Measurements from ENCODE around the gene ATG7. TPM values are rescaled to one million over a fixed set of nuclear protein-coding genes. Genes with fewer than 3 reads are reported as not detected.
A peak's percentile ranks its signal among the peaks of the same experiment; 100 is the strongest.
"Not testable (repeated sequence)": the region's sequence is repeated elsewhere in the genome, so short reads cannot be mapped to it uniquely, and the experiment has no call there.

Gene ATG7
- total and polyA plus RNA-seq, 4 experiments from 2014 or later = 16.9 to 32.8 (median 27.8) TPM

GRCh38 chr3:11570789-11571495 is 298.7 kb downstream of the ATG7 start:
- Histone ChIP-seq H3K4me1 (ENCODE audit: insufficient read depth, low read length) (no peaks in the 10 kb centered on the region), H3K4me3 (ENCODE audit: low read length in 2 of 2) (no peak overlapping the region), H3K27ac (ENCODE audit: low read depth, low read length) (no peak overlapping the region), H3K9me3 (ENCODE audit: control insufficient read depth in 1 of 2, low read length in 2 of 2) (no peaks in the 10 kb centered on the region), H3K27me3 (ENCODE audit: insufficient read depth, low read length) (no peaks in the 10 kb centered on the region), H3K36me3 (ENCODE audit: insufficient read depth, low read length) (no peaks in the 10 kb centered on the region)
- Mint-ChIP-seq H3K4me1 (peaks cover 0 to 8% (median 5%) of the 10 kb centered on the region in 4 donors), H3K9me3 (no peaks in the 10 kb centered on the region), H3K4me3 (no peak overlapping the region), H3K36me3 (peaks cover 17 to 28% of the 10 kb centered on the region in 2 donors), H3K27me3 (no peaks in the 10 kb centered on the region), H3K27ac (peak overlapping the region in 5 of 7 donors; percentile 37 to 87 (median 73))
- POLR2A ChIA-PET (ENCODE audit: partially characterized antibody) = no interaction called here
- intact Hi-C loops (cut with micrococcal nuclease) = no loop called here
- no peak for DNase-seq
- CTCF ChIA-PET (ENCODE audit: partially characterized antibody) = interaction anchor here (1.2 kb wide), 1 partner anchor 73 kb away, joined by 3 read pairs; the partner anchor contains the start of gene VGLL4

- POLR2A ChIA-PET (ENCODE audit: partially characterized antibody) = not testable (repeated sequence)
Measured at GRCh38 chr3:11572660-11573059, 300.5 kb downstream of the ATG7 start.

GRCh38 chr3:11574981-11575669 is 302.9 kb downstream of the ATG7 start:
- H3K4me1 ChIP-seq (ENCODE audit: insufficient read depth, low read length) = no peaks in the 10 kb centered on the region
- peak overlapping the region in 1 of 7 donors; percentile 69 for H3K27ac Mint-ChIP-seq

More at GRCh38 chr3:11572660-11573059, 300.5 kb downstream of the ATG7 start:
- H3K9me3 ChIP-seq (ENCODE audit: control insufficient read depth in 1 of 2, low read length in 2 of 2); H3K4me1 Mint-ChIP-seq; H3K27me3 Mint-ChIP-seq; H3K9me3 Mint-ChIP-seq; H3K4me3 ChIP-seq (ENCODE audit: low read length in 2 of 2); H3K4me3 Mint-ChIP-seq; H3K4me1 ChIP-seq (ENCODE audit: insufficient read depth, low read length); H3K27ac ChIP-seq (ENCODE audit: low read depth, low read length); DNase-seq; intact Hi-C loops (cut with micrococcal nuclease); CTCF ChIA-PET (ENCODE audit: partially characterized antibody); H3K27me3 ChIP-seq (ENCODE audit: insufficient read depth, low read length); H3K36me3 ChIP-seq (ENCODE audit: insufficient read depth, low read length): not testable (repeated sequence)
- peaks cover 10 to 24% of the 10 kb centered on the region in 2 donors for H3K36me3 Mint-ChIP-seq
- peak overlapping the region in 3 of 7 donors; percentile 42 to 60 (median 43) for H3K27ac Mint-ChIP-seq

GRCh38 chr3:11575677-11576076 is 303.5 kb downstream of the ATG7 start:
- no peak overlapping the region for H3K27ac ChIP-seq (ENCODE audit: low read depth, low read length)
- no peak overlapping the region for H3K4me3 Mint-ChIP-seq
- H3K36me3 Mint-ChIP-seq = peaks cover 10 to 24% of the 10 kb centered on the region in 2 donors
- H3K27ac Mint-ChIP-seq = peak overlapping the region in 1 of 7 donors; percentile 69
- intact Hi-C loops (cut with micrococcal nuclease) = no loop called here
- no peaks in the 10 kb centered on the region for H3K27me3 Mint-ChIP-seq
- no peak overlapping the region for H3K4me3 ChIP-seq (ENCODE audit: low read length in 2 of 2)
- H3K36me3 ChIP-seq (ENCODE audit: insufficient read depth, low read length) = no peaks in the 10 kb centered on the region
- no peaks in the 10 kb centered on the region for H3K4me1 ChIP-seq (ENCODE audit: insufficient read depth, low read length)
- no peaks in the 10 kb centered on the region for H3K9me3 Mint-ChIP-seq
- no peaks in the 10 kb centered on the region for H3K9me3 ChIP-seq (ENCODE audit: control insufficient read depth in 1 of 2, low read length in 2 of 2)
- no peaks in the 10 kb centered on the region for H3K27me3 ChIP-seq (ENCODE audit: insufficient read depth, low read length)
- DNase-seq = no peak
- ChIA-PET POLR2A (ENCODE audit: partially characterized antibody) (no interaction called here), CTCF (ENCODE audit: partially characterized antibody) (no interaction called here)
- peaks cover 10 to 15% (median 11%) of the 10 kb centered on the region in 4 donors for H3K4me1 Mint-ChIP-seq

More at GRCh38 chr3:11574981-11575669, 302.9 kb downstream of the ATG7 start:
- Mint-ChIP-seq H3K27me3 (no peaks in the 10 kb centered on the region), H3K4me3 (no peak overlapping the region), H3K4me1 (peaks cover 10 to 12% (median 11%) of the 10 kb centered on the region in 4 donors), H3K9me3 (no peaks in the 10 kb centered on the region), H3K36me3 (peaks cover 10 to 24% of the 10 kb centered on the region in 2 donors)
- intact Hi-C loops (cut with micrococcal nuclease) = no loop called here
- Histone ChIP-seq H3K4me3 (ENCODE audit: low read length in 2 of 2) (no peak overlapping the region), H3K27me3 (ENCODE audit: insufficient read depth, low read length) (no peaks in the 10 kb centered on the region), H3K36me3 (ENCODE audit: insufficient read depth, low read length) (no peaks in the 10 kb centered on the region), H3K27ac (ENCODE audit: low read depth, low read length) (no peak overlapping the region), H3K9me3 (ENCODE audit: control insufficient read depth in 1 of 2, low read length in 2 of 2) (no peaks in the 10 kb centered on the region)
- DNase-seq = no peak
- POLR2A ChIA-PET (ENCODE audit: partially characterized antibody) = no interaction called here
- CTCF ChIA-PET (ENCODE audit: partially characterized antibody) = no interaction called here

- Histone ChIP-seq H3K36me3 (ENCODE audit: insufficient read depth, low read length) (no peaks in the 10 kb centered on the region), H3K27me3 (ENCODE audit: insufficient read depth, low read length) (no peaks in the 10 kb centered on the region), H3K27ac (ENCODE audit: low read depth, low read length) (no peak overlapping the region), H3K4me3 (ENCODE audit: low read length in 2 of 2) (no peak overlapping the region), H3K4me1 (ENCODE audit: insufficient read depth, low read length) (no peaks in the 10 kb centered on the region), H3K9me3 (ENCODE audit: control insufficient read depth in 1 of 2, low read length in 2 of 2) (no peaks in the 10 kb centered on the region)
- ChIA-PET POLR2A (ENCODE audit: partially characterized antibody) (no interaction called here), CTCF (ENCODE audit: partially characterized antibody) (no interaction called here)
- Mint-ChIP-seq H3K27me3 (no peaks in the 10 kb centered on the region), H3K9me3 (no peaks in the 10 kb centered on the region), H3K36me3 (peaks cover 10 to 21% of the 10 kb centered on the region in 2 donors), H3K27ac (peak overlapping the region in 4 of 7 donors; percentile 47 to 74 (median 58)), H3K4me3 (no peak overlapping the region), H3K4me1 (peaks cover 8 to 15% (median 13%) of the 10 kb centered on the region in 4 donors)
- DNase-seq = no peak
- intact Hi-C loops (cut with micrococcal nuclease) = no loop called here
Measured at GRCh38 chr3:11576453-11576852, 304.3 kb downstream of the ATG7 start.

- Mint-ChIP-seq H3K4me1 (peaks cover 13 to 27% (median 21%) of the 10 kb centered on the region in 4 donors), H3K27ac (peak overlapping the region in 3 of 7 donors; percentile 10 to 32 (median 28)), H3K9me3 (peaks cover 0 to 1% (median 0%) of the 10 kb centered on the region in 8 donors), H3K4me3 (no peak overlapping the region), H3K27me3 (no peaks in the 10 kb centered on the region), H3K36me3 (peaks cover 10 to 23% of the 10 kb centered on the region in 2 donors)
- H3K36me3 ChIP-seq (ENCODE audit: insufficient read depth, low read length) = no peaks in the 10 kb centered on the region
- DNase-seq = no peak
- no peaks in the 10 kb centered on the region for H3K27me3 ChIP-seq (ENCODE audit: insufficient read depth, low read length)
- intact Hi-C loops (cut with micrococcal nuclease) = no loop called here
- H3K27ac ChIP-seq (ENCODE audit: low read depth, low read length) = no peak overlapping the region
- no peak overlapping the region for H3K4me3 ChIP-seq (ENCODE audit: low read length in 2 of 2)
- CTCF ChIA-PET (ENCODE audit: partially characterized antibody) = no interaction called here
- no peaks in the 10 kb centered on the region for H3K9me3 ChIP-seq (ENCODE audit: control insufficient read depth in 1 of 2, low read length in 2 of 2)
- POLR2A ChIA-PET (ENCODE audit: partially characterized antibody) = no interaction called here
- no peaks in the 10 kb centered on the region for H3K4me1 ChIP-seq (ENCODE audit: insufficient read depth, low read length)
Measured at GRCh38 chr3:11578169-11578568, 306.0 kb downstream of the ATG7 start.

GRCh38 chr3:11580645-11581044 is 308.4 kb downstream of the ATG7 start:
- peaks cover 0 to 1% (median 0%) of the 10 kb centered on the region in 8 donors for H3K9me3 Mint-ChIP-seq
- no peaks in the 10 kb centered on the region for H3K27me3 ChIP-seq (ENCODE audit: insufficient read depth, low read length)
- ChIA-PET POLR2A (ENCODE audit: partially characterized antibody) (no interaction called here), CTCF (ENCODE audit: partially characterized antibody) (interaction anchor here (0.8 kb wide), 1 partner anchor 10 kb away, joined by 3 read pairs; no protein-coding TSS in a partner anchor)
- intact Hi-C loops (cut with micrococcal nuclease) = no loop called here
- H3K4me1 ChIP-seq (ENCODE audit: insufficient read depth, low read length) = no peaks in the 10 kb centered on the region
- H3K27ac ChIP-seq (ENCODE audit: low read depth, low read length) = no peak overlapping the region
- peaks cover 25 to 47% (median 37%) of the 10 kb centered on the region in 4 donors for H3K4me1 Mint-ChIP-seq
- no peak overlapping the region for H3K4me3 ChIP-seq (ENCODE audit: low read length in 2 of 2)
- H3K36me3 ChIP-seq (ENCODE audit: insufficient read depth, low read length) = no peaks in the 10 kb centered on the region
- H3K9me3 ChIP-seq (ENCODE audit: control insufficient read depth in 1 of 2, low read length in 2 of 2) = no peaks in the 10 kb centered on the region
- H3K4me3 Mint-ChIP-seq = no peak overlapping the region
- H3K27me3 Mint-ChIP-seq = no peaks in the 10 kb centered on the region
- no peak for DNase-seq
- peaks cover 5 to 16% of the 10 kb centered on the region in 2 donors for H3K36me3 Mint-ChIP-seq
- peak overlapping the region in 2 of 7 donors; percentile 44 to 60 for H3K27ac Mint-ChIP-seq
